ENCODE data around the gene GSTT2.

GSTT2 gene

GRCh38 chr22:24006914-24007214 is 26.9 kb downstream of the GSTT2 start:
- TF ChIP-seq ARNT (IDR thresholded peaks at IDR 0.05) (no peak), ELF4 (IDR thresholded peaks at IDR 0.05) (no peak), HDGF (IDR thresholded peaks at IDR 0.05; ENCODE audit: borderline replicate concordance) (no peak), SUZ12 (IDR thresholded peaks at IDR 0.05) (no peak)
- ChIA-PET POLR2A (no interaction called here), CTCF (no interaction called here)
- DNase-seq (ENCODE audit: extremely low spot score), result no peak

DNA sequence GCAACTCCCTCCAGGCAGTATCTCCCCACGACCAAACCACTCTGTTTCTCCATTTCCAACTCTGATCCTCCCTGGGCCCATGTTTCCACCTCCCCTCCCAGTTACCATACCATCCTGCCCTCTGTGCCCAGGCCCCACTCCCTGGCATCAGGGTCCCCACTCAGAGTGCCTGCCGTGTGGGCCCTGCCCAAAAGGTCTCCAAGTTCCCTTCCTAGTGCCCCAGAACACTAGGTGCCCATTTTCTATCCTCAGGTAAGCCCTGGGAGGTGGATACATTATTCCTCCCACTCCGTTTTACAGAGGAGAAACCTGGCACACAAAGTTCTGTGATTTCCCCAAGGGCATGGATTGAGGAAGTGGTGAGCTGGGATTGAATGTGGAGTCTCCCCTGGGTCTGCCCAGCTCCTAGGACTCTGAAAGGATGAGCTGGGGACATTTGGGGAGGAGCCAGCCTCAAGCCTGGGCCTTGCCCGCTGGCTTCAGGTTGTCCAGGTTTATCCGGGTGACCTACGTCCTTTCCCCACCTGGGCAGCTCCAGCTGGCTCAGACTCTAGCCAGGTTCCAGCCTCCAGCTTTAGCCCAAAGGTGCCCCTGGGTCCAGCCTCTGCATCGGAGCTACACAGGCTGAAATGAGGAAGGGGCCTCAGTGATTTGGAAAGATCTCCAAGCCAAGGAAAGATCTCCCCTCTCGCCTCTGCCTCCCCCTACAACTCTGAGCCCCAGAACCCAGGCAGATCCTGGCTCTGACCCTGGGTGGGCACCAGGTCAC is 27.5 kb downstream of the GSTT2 start:
- TF ChIP-seq HDGF (IDR thresholded peaks at IDR 0.05; ENCODE audit: borderline replicate concordance) (no peak), SP1 (IDR thresholded peaks at IDR 0.05) (no peak), BHLHE40 (IDR thresholded peaks at IDR 0.05; ENCODE audit: borderline replicate concordance) (no peak), ARNT (IDR thresholded peaks at IDR 0.05) (no peak), NFRKB (IDR thresholded peaks at IDR 0.05) (no peak), CTBP1 (IDR thresholded peaks at IDR 0.05; ENCODE audit: borderline replicate concordance) (no peak), FOXK2 (IDR thresholded peaks at IDR 0.05) (no peak), SUZ12 (IDR thresholded peaks at IDR 0.05) (no peak), FOXM1 (IDR thresholded peaks at IDR 0.05; ENCODE audit: borderline replicate concordance) (no peak), ZNF384 (IDR thresholded peaks at IDR 0.05) (no peak), ELF4 (IDR thresholded peaks at IDR 0.05) (no peak), L3MBTL2 (conservative IDR thresholded peaks at IDR 0.05) (no peak), TARDBP (IDR thresholded peaks at IDR 0.05) (no peak)
- TF ChIP-seq, protein P1, sequence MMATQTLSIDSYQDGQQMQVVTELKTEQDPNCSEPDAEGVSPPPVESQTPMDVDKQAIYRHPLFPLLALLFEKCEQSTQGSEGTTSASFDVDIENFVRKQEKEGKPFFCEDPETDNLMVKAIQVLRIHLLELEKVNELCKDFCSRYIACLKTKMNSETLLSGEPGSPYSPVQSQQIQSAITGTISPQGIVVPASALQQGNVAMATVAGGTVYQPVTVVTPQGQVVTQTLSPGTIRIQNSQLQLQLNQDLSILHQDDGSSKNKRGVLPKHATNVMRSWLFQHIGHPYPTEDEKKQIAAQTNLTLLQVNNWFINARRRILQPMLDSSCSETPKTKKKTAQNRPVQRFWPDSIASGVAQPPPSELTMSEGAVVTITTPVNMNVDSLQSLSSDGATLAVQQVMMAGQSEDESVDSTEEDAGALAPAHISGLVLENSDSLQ (IDR thresholded peaks at IDR 0.05), result no peak
- DNase-seq (ENCODE audit: extremely low spot score), result no peak
- ChIA-PET POLR2A (no interaction called here), CTCF (no interaction called here)

GRCh38 chr22:24008022-24008283 is 28.0 kb downstream of the GSTT2 start:
- ChIA-PET CTCF (no interaction called here), POLR2A (no interaction called here)
- no peak for TF ChIP-seq FOXM1 (IDR thresholded peaks at IDR 0.05; ENCODE audit: borderline replicate concordance)
- no peak for TF ChIP-seq NFRKB (IDR thresholded peaks at IDR 0.05)
- TF ChIP-seq FOXA1 (IDR thresholded peaks at IDR 0.05), result no peak
- no peak for TF ChIP-seq L3MBTL2 (conservative IDR thresholded peaks at IDR 0.05)
- TF ChIP-seq ZNF384 (IDR thresholded peaks at IDR 0.05), result no peak
- DNase-seq (ENCODE audit: extremely low spot score), result no peak

GRCh38 chr22:24008381-24009226 is 28.7 kb downstream of the GSTT2 start:
- no peak for DNase-seq (ENCODE audit: extremely low spot score)
- TF ChIP-seq FOXM1 (IDR thresholded peaks at IDR 0.05; ENCODE audit: borderline replicate concordance) (no peak), FOXK2 (IDR thresholded peaks at IDR 0.05) (no peak), CTBP1 (IDR thresholded peaks at IDR 0.05; ENCODE audit: borderline replicate concordance) (no peak), FOXA1 (IDR thresholded peaks at IDR 0.05) (no peak)
- ChIA-PET POLR2A (no interaction called here), CTCF (no interaction called here)

- TF ChIP-seq, protein P1 (IDR thresholded peaks at IDR 0.05), result no peak
- TF ChIP-seq LEF1 (IDR thresholded peaks at IDR 0.05; ENCODE audit: borderline replicate concordance) (no peak), ARNT (IDR thresholded peaks at IDR 0.05) (no peak), SP1 (IDR thresholded peaks at IDR 0.05) (no peak), FOXK2 (IDR thresholded peaks at IDR 0.05) (no peak)
- POLR2A ChIA-PET, result no interaction called here
- CTCF ChIA-PET, result no interaction called here
- no peak for DNase-seq (ENCODE audit: extremely low spot score)
Observed at GRCh38 chr22:24009227-24010017, 29.5 kb downstream of the GSTT2 start.

GRCh38 chr22:24010018-24010391 is 30.1 kb downstream of the GSTT2 start:
- CTCF ChIA-PET, result no interaction called here
- TF ChIP-seq L3MBTL2 (conservative IDR thresholded peaks at IDR 0.05), result no peak
- TF ChIP-seq HDGF (IDR thresholded peaks at IDR 0.05; ENCODE audit: borderline replicate concordance), result no peak
- TF ChIP-seq FOXA1 (IDR thresholded peaks at IDR 0.05), result no peak
- TF ChIP-seq ZNF384 (IDR thresholded peaks at IDR 0.05), result no peak
- no peak for TF ChIP-seq SUZ12 (IDR thresholded peaks at IDR 0.05)
- TF ChIP-seq NFRKB (IDR thresholded peaks at IDR 0.05), result no peak
- no peak for TF ChIP-seq ARNT (IDR thresholded peaks at IDR 0.05)
- no peak for TF ChIP-seq FOXM1 (IDR thresholded peaks at IDR 0.05; ENCODE audit: borderline replicate concordance)
- no peak for TF ChIP-seq ELF4 (IDR thresholded peaks at IDR 0.05)
- no peak for TF ChIP-seq BHLHE40 (IDR thresholded peaks at IDR 0.05; ENCODE audit: borderline replicate concordance)
- POLR2A ChIA-PET, result interaction anchor here (1.3 to 1.4 kb wide), 2 partner anchors 16 to 96 kb away, joined by 6 to 7 read pairs; no protein-coding TSS in a partner anchor
- DNase-seq (ENCODE audit: extremely low spot score), result no peak

GRCh38 chr22:24011735-24012068 is 31.8 kb downstream of the GSTT2 start:
- ChIA-PET POLR2A (interaction anchor here (0.7 to 1.5 kb wide), 5 partner anchors 14 to 581 kb away, joined by 3 to 9 read pairs (median 4); partner anchors contain the start of genes LRRC75B and MIF), CTCF (no interaction called here)
- peak; percentile 35 for DNase-seq (ENCODE audit: extremely low spot score)
- TF ChIP-seq BHLHE40 (IDR thresholded peaks at IDR 0.05; ENCODE audit: borderline replicate concordance) (no peak), L3MBTL2 (conservative IDR thresholded peaks at IDR 0.05) (no peak), SUZ12 (IDR thresholded peaks at IDR 0.05) (no peak), FOXK2 (IDR thresholded peaks at IDR 0.05) (no peak), ZNF384 (IDR thresholded peaks at IDR 0.05) (no peak), LEF1 (IDR thresholded peaks at IDR 0.05; ENCODE audit: borderline replicate concordance) (no peak), SP1 (IDR thresholded peaks at IDR 0.05) (no peak), TARDBP (IDR thresholded peaks at IDR 0.05) (no peak), FOXA1 (IDR thresholded peaks at IDR 0.05) (no peak), NFRKB (IDR thresholded peaks at IDR 0.05) (no peak), FOXM1 (IDR thresholded peaks at IDR 0.05; ENCODE audit: borderline replicate concordance) (no peak), HDGF (IDR thresholded peaks at IDR 0.05; ENCODE audit: borderline replicate concordance) (no peak), CTBP1 (IDR thresholded peaks at IDR 0.05; ENCODE audit: borderline replicate concordance) (no peak)
